Stimulated activated CD8-positive, alpha-beta memory T cell treated with anti-CD3 and anti-CD28 coated beads, Interleukin-7, amount 100 ng/mL, for 24 hours (primary cell): ENCODE data around the gene COL4A1.
"Not testable (repeated sequence)": the region's sequence is repeated elsewhere in the genome, so short reads cannot be mapped to it uniquely, and the experiment has no call there.

ENCODE experiments used
- DNase-seq: peaks from one replicate; pipeline ENCODE4 v3.0.0-alpha.2; 2020; ENCODE audit warnings: low read depth

The COL4A1 gene

DNA sequence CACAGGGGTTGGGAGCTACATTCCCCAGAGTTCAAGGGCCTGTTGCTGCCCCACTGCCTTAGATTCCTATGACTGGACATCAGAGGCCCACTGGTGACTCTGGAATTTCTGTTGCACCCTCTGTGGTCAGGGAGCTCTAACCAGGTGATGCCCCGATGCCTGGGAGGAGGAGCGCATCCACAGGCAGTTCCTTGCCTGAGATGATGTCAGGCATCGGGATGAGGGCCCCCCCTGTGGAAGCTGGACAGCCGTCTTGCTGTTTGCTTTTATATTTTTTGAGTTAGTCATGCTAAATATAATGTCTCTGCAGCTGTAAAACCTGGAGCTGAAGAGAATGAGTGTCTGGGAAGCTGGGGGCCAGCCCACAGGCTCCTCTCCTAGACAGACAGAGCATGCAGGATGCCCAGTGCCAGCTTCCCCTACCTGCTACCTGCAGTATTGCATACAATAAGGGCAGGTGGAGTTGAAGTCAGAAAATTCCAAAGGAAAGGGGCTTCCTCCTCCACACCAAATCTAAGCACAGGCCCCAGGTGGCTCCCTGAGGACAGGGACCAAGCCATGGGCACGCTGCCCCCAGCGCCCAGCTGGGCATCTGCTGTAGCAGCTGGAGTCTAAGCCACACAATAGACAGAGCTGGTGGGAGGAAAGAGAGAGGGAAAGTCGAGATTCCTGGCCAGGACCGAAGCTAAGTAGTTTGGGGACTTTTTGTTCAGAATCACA, 16.4 kb upstream of the COL4A1 start:
- DNase-seq = no peak

GRCh38 chr13:110322828-110323171, 15.8 kb upstream of the COL4A1 start:
- DNase-seq = no peak

- DNase-seq = no peak
Observed at GRCh38 chr13:110322126-110322827, 15.3 kb upstream of the COL4A1 start.

GRCh38 chr13:110321573-110321972, 14.6 kb upstream of the COL4A1 start:
- not testable (repeated sequence) for DNase-seq

DNA sequence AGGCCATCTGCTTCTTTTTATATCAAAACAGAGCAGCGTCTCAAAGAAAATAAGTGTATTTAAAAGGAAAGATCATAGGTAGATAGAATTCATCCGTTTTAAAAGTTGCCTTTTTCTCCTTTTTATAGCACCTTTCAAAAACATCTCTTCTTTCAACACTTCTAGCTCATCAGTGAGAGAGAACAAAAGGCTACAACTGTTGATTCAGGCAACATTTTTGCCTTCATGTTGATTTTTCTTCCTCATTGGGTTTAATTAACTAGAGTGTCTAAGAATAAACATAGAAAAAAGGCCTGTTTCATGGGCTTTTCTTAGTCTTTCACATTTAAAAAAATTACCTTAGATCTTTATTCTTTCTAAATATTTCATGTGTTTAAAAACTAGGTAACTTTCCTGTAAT, 13.7 kb upstream of the COL4A1 start:
- no peak for DNase-seq

DNA sequence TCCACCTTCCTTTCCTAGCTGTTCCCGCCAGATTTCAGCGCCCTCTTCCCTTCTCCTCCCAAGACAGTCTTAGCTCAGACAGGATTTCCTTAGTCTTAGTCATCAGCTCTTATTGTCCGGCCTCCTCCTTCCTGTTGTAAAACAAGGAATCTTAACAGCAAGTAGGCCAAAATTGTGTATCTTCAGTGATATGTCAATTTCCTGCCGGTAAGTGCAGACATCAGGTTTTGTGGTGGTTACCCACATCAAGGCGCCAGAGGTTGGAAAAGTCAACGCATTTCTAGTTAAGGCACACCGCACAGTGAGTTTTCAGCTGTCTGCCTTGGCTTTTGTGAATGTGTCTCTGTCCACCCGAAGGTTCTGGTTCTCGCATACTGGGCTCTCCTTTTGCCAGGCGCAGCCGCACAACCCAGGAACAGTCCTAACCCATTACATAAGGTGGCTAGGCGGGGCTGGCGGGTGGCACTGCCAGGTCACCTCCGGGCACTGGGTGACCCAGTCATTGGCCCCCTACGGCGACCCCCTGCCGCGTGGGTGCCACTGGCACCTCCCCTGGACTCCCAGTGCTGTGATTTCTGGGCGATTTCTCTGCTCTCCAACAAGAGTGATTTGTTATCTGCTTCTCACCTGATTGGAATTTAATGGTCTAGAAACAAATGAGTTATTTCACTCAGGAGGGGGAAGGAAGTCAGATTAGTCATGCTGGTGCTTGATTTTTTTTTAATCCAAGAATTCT, 13.0 kb upstream of the COL4A1 start:
- DNase-seq = no peak

DNA sequence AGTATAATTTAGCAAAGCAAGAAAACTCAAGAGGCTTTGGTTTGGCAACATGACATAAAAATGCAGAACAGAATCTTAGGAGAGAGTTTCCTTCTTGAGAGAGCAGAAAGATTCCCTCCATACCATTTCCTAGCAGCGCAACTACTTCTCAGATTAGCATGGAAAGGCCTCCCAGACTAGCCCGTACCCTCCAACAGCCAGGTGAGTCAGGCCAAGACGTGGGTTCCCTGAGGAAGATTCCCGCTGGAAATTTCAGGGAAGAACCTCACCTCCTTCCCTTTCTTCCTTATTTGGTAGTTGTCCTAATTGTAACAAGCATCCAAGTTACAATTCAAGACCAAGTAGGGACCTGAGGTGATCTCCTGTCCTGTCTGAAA, 12.4 kb upstream of the COL4A1 start:
- no peak for DNase-seq

- no peak for DNase-seq
Observed at GRCh38 chr13:110318920-110319319, 12.0 kb upstream of the COL4A1 start.

DNA sequence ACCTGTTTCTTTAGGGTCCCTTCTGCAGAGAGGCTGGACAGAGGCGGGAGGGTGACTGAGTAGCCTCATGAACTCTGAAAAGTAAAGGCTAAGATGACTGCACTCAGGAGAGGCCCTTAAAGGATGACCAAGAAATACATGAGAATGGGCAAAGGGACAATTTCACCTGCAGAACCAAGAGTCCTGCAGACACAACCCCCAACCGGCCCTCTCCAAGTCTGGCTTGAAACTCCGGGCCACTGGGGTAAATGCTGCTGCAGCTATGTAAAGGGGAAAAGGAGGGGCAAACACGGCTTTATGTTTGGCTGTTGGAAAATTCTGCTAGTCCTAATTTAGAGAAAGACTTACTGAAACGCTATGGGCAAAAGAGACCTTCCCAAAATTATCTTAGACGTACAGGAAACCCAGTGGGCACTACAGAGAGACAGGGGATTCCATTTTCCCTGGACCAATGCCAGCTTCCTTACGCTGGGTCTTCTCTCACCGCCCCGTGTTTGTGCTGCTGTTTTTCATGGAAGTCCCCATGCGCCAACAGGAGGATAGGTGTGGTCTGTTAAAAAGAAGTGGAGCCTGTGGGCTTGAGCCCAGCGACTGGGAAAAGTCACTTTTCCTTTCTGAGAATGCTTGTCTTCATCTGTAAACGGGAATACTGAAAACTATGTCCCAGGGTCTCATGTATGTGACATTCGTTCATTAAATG, 10.7 kb upstream of the COL4A1 start:
- DNase-seq = no peak

GRCh38 chr13:110317093-110317492, 10.1 kb upstream of the COL4A1 start:
- DNase-seq = no peak

- DNase-seq = no peak
Observed at GRCh38 chr13:110316196-110316595, 9.2 kb upstream of the COL4A1 start.

DNA sequence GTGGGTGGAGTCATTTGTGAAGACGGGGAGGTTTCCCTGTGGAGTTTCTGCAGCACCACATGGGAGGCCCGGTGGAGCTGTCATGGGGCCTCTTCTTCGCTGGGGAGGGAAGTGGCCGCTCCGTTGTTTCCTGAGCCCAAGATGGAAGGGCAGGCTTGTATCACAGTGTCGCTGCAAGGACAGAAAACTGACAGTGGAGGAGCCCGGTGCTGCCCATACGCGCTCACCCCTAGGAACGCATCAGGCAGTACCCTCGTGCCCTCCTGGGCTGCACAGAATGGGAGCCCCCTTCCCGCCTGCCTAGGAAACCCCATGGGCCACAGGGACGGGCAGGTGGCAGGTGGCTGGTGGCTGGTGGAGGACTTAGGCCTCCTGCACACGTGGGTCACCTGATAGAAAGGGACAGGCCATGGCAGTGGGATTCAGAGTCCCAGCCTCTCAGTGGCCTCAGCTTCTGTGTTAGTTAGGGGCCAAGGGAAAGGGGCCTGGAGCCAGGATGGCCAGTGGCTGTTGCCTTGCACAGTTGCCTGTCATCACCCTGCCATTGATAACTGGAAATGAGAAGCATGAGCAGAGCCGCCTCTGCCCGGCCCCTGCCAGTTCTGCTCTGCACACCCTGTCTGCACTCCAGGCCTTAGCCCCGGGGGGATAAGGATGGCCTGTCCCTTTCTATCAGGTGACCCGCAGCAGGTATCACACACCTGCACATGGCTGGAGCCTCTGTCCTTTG, 7.7 kb upstream of the COL4A1 start:
- no peak for DNase-seq

GRCh38 chr13:110313733-110314132, 6.8 kb upstream of the COL4A1 start:
- not testable (repeated sequence) for DNase-seq

DNA sequence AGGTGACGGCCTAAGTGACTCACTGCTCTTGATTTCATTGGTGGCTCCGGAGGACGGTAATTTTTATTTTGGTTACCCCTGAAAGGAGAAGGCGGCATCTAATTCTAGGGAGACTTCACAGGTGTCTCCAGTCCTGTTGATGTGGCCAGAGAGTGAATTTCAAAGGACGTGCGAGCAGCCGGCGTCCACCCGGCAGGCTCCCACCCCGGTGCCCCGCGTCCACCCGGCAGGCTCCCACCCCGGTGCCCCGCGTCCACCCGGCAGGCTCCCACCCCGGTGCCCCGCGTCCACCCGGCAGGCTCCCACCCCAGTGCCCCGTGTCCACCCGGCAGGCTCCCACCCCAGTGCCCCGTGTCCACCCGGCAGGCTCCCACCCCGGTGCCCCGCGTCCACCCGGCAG, 6.3 kb upstream of the COL4A1 start:
- not testable (repeated sequence) for DNase-seq

GRCh38 chr13:110312339-110313031, 5.5 kb upstream of the COL4A1 start:
- no peak for DNase-seq

- DNase-seq = no peak
Observed at GRCh38 chr13:110311443-110312338, 4.7 kb upstream of the COL4A1 start.

- DNase-seq = no peak
Observed at GRCh38 chr13:110310541-110311442, 3.8 kb upstream of the COL4A1 start.

DNA sequence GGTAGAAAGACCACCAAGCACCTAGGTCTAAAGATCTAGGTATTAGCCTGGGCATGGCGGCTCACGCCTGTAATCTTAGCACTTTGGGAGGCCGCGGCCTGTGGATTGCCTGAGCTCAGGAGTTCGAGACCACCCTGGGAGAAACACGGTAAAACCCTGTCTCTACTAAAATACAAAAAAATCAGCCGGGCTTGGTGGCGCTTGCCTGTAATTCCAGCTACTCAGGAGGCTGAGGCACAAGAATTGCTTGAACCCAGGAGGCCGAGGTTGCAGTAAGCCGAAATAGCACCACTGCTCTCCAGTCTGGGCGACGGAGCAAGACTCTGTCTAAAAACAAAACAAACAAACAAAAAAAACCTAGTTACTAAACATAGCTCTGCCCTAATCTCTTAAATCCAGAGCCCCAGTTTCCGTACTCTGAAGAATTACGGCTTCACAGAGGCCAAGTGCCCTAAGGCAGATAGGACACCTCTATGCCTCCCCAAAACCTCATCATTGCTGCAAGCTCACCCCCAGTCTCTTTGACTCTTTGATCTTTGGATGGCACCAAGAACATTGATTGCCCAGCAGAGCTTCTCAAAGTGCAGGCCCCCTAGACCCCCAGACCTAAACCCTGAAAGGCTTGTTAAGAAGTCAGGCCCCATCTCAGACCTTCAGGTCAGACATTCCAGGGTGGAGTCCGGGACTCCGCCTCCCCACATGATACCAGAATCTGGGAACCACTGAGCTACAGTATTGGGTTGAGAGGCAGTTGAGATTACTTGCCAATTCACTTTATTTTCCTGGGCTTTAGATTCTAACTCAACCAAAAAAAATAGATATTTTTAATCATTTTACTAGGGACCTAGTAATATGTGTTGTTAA, 2.9 kb upstream of the COL4A1 start:
- no peak for DNase-seq
